AG10803 (cell line): ENCODE measurements around the gene PROM1.

Source experiments
- DNase-seq: peaks from one replicate; pipeline ENCODE4 v3.0.0; 2010; ENCODE audit warnings: low read depth
- H3K4me3 ChIP-seq: 2 replicates; pipeline ENCODE4 v1.5.1; 2011; ENCODE audit warnings: mild to moderate bottlenecking, low read length, control low read depth
- CTCF ChIP-seq: conservative IDR thresholded peaks from 2 replicates; pipeline ENCODE4 v1.5.1; 2011; ENCODE audit warnings: mild to moderate bottlenecking, low read length, control low read depth, inconsistent platforms

The PROM1 gene

DNA sequence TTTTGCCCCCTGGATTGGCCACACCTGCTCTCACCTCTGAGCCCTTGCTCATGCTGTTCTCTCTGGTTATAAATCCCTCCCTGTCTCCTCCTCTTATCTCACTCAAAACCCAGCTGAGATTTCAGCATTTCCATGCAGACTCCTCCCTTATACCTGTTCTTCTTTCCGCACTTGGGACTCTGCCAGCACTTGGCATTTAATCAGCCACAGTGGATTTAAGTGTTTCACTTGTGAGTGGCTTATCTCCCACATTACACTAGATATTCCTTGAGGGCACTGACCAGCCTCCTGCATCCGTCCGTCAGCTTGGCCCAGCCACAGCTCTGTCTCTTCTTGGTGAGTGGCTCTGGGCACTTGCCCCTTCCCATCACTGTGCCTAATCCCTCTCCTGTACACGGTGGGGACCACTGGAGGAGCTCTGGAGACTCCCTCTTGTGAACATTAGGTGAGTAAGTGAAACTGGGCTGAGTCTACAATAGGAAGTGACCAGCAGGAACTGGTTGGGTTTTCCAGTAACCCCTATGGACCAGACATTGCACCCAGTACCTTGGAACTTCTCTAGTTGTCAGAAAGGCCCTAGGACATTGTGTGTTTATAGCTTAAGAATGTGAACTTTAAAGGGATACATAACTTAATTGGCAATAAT is 165.2 kb downstream of the PROM1 start:
- DNase-seq = no peak
- no peak for TF ChIP-seq CTCF
- H3K4me3 ChIP-seq = no peak overlapping the region
